Right ventricle myocardium inferior (tissue), 1 donor: ENCODE results near the gene EFHC2. TPM values are rescaled to one million over a fixed set of nuclear protein-coding genes. Genes with fewer than 3 reads are reported as not detected.
"Not testable (repeated sequence)": the region's sequence is repeated elsewhere in the genome, so short reads cannot be mapped to it uniquely, and the experiment has no call there.

ENCODE experiments used
- ATAC-seq: fragments of 200-7000 bp; cut with Tn5 transposase; one replicate; pipeline ENCODE4 v1.9.1; 2020; ENCODE audit warnings: mild to moderate bottlenecking, moderate library complexity
- DNase-seq: peaks from one replicate; pipeline ENCODE4 v3.0.0; 2021; ENCODE audit errors: missing footprints
- intact Hi-C: fragments of 100-400 bp; cut with DNase I; formaldehyde crosslinking; loops from one replicate; pipeline ENCODE4 v1.11.0; 2022
- total RNA-seq: library from RNA; stranded (reverse); fragmentation: NEBNext Ultra II Directional; extraction: Animal tissue kit (Norgen Biotek cat#: 25700); gene quantifications from one replicate; pipeline ENCODE4 v1.2.1, GENCODE V29; 2021
- donor health status: DM: no; HTN: yes; CAD: no; lungs with severe emphysema.

EFHC2 gene
- total RNA-seq, 1 donor from 2014 or later, result 17.5 TPM

DNA sequence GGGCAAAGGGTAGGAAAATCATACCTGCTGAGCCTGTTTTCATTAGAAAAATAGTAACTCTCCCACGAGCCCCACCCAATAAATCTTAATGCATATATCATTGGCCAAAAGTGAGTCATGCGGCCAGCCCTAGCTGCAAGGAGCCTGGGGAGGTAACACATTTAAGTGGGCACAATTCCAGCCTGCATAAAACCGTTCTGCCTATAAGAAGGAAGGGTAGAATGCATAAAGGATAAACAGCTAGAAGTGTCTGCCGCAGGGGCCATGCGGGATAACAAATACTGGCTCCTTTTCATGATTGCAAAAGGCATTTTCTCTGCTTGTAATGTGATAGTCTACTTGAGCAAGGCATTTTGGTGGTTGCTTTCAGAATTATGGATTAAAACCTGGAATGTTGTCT is 37.1 kb downstream of the EFHC2 start:
- ATAC-seq (no peak), DNase-seq (no peak)
- intact Hi-C loops, result no loop called here

- intact Hi-C loops, result no loop called here
- ATAC-seq, result no peak
- DNase-seq, result no peak
Measured at GRCh38 chrX:44305921-44306320, 37.6 kb downstream of the EFHC2 start.

DNA sequence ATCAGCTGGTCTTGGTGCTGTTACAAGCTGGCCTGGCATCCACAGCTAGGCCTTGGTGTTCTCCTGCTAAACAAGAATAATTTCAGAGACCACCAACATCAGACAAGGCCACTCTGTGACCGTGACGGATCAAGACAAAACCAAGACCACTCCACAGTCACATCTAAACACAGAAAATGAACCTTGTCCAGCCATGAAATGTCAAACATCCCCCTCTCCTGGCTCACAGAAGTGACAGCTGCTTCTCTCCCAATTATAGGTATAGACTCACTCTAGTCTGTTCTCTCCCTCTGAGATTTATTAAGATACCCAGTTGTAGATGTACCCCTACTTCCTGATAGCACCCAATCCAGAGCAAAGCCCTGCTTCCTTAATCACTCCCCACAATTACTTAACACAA is 40.4 kb downstream of the EFHC2 start:
- DNase-seq (no peak), ATAC-seq (no peak)
- intact Hi-C loops, result no loop called here

GRCh38 chrX:44299177-44299576 is 44.3 kb downstream of the EFHC2 start:
- DNase-seq, result no peak
- intact Hi-C loops, result no loop called here
- no peak for ATAC-seq

GRCh38 chrX:44291468-44292092 is 51.9 kb downstream of the EFHC2 start:
- intact Hi-C loops, result no loop called here
- DNase-seq (no peak), ATAC-seq (no peak)

- intact Hi-C loops, result no loop called here
- no peak for ATAC-seq
- DNase-seq, result no peak
Measured at GRCh38 chrX:44290718-44291117, 52.8 kb downstream of the EFHC2 start.

- ATAC-seq, result no peak
- DNase-seq, result no peak
Measured at GRCh38 chrX:44282753-44283152, 60.7 kb downstream of the EFHC2 start.

DNA sequence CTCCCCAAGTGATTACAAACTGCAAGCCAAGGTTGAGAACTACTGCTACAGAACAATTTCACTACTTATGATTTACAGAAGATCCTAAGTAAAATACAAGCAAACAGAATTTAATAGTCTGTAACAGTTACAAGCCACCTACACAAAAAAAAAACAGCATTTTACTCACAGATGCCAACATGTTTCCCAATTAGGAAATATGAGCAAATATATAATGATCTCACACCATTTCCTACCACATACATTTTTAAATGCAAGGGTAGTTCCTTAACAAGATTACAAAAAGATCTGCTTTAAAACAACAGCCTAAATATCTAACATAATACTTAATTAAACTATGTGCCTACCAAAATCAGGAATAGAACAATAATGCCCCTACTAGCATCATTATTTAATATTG is 63.4 kb downstream of the EFHC2 start:
- intact Hi-C loops, result no loop called here
- ATAC-seq, result no peak
- DNase-seq, result no peak

More at GRCh38 chrX:44282753-44283152, 60.7 kb downstream of the EFHC2 start:
- intact Hi-C loops, result no loop called here

GRCh38 chrX:44274096-44274495 is 69.4 kb downstream of the EFHC2 start:
- DNase-seq (no peak), ATAC-seq (no peak)
- intact Hi-C loops, result no loop called here

GRCh38 chrX:44267861-44268260 is 75.6 kb downstream of the EFHC2 start:
- ATAC-seq, result no peak
- intact Hi-C loops, result no loop called here
- DNase-seq, result no peak

GRCh38 chrX:44267116-44267515 is 76.4 kb downstream of the EFHC2 start:
- DNase-seq (no peak), ATAC-seq (no peak)
- intact Hi-C loops, result no loop called here

DNA sequence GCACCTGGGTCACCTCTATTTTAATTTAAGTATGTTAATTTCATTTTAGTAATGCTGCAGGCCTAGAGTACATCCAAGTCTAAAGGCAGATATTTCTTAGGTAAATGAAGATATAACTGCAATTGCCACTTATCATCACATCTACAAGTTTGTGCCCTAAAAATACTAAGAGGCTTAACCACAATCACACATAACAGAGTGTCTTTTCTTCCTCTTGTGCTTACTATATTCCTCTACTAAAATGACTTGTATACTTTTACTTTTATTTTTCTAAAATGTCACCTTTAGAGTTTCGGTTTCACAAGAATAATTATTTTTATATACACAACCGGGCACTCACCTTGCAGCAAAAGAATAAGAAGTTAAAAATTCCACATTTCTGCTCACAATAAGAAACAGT is 77.9 kb downstream of the EFHC2 start:
- no peak for DNase-seq
- intact Hi-C loops, result no loop called here
- ATAC-seq, result no peak

- ATAC-seq (no peak), DNase-seq (no peak)
- intact Hi-C loops, result no loop called here
Measured at GRCh38 chrX:44264936-44265335, 78.5 kb downstream of the EFHC2 start.

DNA sequence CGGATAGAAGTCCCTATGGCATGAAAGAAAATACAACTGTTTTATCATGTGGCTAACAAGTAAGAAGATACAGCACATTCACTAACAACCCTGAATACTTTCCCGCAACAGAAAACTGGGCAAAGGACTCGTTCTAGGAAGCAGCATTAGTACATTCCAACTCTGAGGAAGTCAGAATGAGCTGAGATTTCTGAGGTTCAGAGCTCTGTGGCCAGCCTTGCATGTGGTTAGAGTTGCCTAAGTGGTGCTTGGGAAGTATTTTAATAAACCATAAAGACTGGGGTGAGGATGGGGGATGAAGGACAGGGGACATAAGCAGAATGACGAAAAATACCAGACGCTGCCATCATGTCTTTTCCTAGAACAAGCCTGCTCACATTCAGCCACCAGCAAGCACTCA is 82.2 kb downstream of the EFHC2 start:
- DNase-seq, result no peak
- intact Hi-C loops, result no loop called here
- no peak for ATAC-seq

DNA sequence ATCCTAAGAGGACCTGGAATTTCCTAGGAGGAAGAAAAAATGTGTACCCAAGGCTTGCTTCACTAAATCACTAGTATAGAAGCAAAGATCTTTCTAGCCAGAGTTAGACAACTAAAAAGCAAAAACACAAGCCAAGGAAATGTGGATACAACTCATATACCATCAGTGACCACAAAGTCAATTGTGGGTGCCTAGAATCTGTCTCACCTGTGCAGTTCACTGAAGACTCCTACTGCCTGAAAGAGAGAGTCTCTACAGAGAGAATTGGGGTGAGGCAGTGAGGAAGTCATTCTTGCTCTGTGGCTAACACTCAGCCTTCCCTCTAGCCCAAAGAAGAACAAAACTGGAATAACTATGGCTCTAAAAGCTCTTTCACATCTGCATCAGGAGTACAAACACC is 82.9 kb downstream of the EFHC2 start:
- DNase-seq (no peak), ATAC-seq (no peak)
- intact Hi-C loops, result no loop called here

DNA sequence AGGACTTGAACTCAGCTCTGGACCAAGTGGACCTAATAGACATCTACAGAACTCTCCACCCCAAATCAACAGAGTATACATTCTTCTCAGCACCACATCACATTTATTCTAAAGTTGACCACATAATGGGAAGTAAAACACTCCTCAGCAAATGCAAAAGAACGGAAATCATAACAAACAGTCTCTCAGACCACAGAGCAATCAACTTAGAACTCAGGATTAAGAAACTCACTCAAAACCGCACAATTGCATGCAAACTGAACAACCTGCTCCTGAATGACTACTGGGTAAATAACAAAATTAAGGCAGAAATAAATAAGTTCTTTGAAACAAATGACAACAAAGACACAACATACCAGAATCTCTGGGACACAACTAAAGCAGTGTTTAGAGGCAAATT is 87.7 kb downstream of the EFHC2 start:
- ATAC-seq, DNase-seq, intact Hi-C loops: not testable (repeated sequence)

DNA sequence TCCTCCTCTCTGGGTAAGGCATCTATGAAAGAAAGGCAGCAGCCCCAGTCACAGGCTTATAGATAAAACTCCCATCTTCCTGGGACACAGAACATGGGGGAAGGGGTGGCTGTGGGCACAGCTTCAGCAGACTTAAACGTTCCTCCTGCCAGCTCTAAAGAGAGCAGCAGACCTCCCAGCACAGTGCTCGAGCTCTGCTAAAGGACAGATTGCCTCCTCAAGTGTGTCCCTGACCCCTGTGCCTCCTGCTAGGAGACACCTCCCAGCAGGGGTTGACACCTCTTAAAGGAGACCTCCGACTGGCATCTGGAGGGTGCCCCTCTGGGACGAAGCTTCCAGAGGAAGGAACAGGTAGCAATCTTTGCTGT is 89.9 kb downstream of the EFHC2 start:
- no peak for ATAC-seq
- DNase-seq, result no peak
- intact Hi-C loops, result no loop called here

GRCh38 chrX:44252688-44253574 is 90.5 kb downstream of the EFHC2 start:
- intact Hi-C loops, ATAC-seq: not testable (repeated sequence)
- DNase-seq, result peak; percentile 74

DNA sequence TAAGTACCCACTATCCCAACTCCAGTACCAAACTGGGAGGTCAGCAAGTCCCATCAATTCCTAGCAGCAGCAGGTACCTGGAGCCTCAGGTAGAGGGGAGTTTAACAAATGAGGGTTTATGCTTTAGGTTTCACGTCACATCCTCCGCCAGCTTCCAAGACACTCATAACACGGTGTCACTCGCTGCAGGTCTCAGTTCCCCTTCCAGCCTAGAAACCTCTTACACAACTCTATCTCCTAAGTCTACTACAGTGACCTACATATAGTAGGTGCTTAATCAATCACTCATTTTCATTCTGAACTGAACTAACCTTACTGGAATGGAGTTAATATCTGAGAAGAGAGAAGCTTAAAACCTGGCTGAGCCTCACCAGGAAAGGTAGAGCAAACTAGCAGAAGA is 96.0 kb downstream of the EFHC2 start:
- intact Hi-C loops, result no loop called here
- ATAC-seq, result no peak

GRCh38 chrX:44246826-44247225 is 96.6 kb downstream of the EFHC2 start:
- intact Hi-C loops, result no loop called here
- ATAC-seq, result no peak

More for the DNA sequence above, 96.0 kb downstream of the EFHC2 start:
- DNase-seq, result no peak

More at GRCh38 chrX:44246826-44247225, 96.6 kb downstream of the EFHC2 start:
- DNase-seq, result no peak
